COR-L47 (cell line): ENCODE data around the gene LARGE2.

Source experiments
- DNase-seq: peaks from one replicate; lab custom pipeline; 2025; lab: John Stamatoyannopoulos, UW

Gene LARGE2

DNA sequence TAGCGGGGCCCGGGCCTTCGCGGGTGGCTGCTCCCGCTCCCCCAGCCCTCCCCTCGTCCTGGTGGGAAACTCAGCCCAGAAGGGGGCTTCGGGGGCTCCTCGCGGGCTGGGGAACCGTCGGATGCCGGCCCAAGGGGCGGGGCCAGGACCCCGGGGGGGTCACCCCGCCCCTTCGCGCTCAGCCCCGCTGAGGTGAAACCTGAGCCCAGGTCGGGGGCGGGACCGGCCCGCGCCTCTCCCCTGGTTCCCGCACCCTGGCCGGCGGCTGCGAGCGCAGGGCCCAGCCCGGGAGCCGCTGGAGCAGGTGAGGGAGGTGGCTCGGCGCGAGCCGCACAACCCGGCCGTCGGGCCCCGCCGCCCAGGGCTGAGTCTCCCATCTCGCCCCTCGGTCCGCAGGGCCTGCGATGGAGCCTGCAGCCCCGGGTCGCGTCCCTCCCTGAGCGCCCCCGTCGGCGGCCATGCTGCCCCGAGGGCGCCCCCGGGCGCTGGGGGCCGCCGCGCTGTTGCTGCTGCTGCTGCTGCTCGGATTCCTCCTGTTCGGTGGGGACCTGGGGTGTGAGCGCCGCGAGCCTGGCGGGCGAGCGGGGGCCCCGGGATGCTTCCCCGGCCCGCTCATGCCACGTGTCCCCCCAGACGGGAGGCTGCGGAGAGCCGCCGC, at the start of gene LARGE2:
Gene LARGE2, plus strand, starts transcription at position 232 of the 658 bp plus-strand sequence. Its CDS starts 227 bp downstream, at position 459.
- peak; percentile 53 for DNase-seq

GRCh38 chr11:45876401-45876800, 46.1 kb upstream of the LARGE2 start:
- no peak for DNase-seq

- no peak for DNase-seq
Observed at GRCh38 chr11:45877221-45877620, 45.2 kb upstream of the LARGE2 start.

DNA sequence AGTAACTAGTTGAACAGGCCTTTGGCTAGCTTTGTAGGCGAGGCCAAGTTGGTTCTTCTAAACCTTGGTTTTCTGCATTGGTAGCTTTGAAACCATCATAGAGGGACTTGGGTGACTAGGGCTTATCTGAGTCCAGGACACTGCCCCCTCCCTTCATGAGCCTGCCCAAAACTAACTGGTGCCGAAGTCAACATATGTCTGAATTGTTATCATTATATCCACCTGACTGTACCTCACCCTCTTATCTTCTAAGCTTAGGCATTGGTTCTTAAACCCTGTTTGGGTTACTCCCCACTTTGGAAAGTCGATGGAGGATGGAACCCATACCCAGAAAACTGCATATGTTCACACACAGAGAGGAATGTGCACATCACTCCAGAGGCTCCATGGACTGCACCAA, 44.6 kb upstream of the LARGE2 start:
- DNase-seq, result no peak

GRCh38 chr11:45879803-45880686, 42.4 kb upstream of the LARGE2 start:
- DNase-seq, result no peak

GRCh38 chr11:45880772-45881570, 41.5 kb upstream of the LARGE2 start:
- peak; percentile 67 for DNase-seq

DNA sequence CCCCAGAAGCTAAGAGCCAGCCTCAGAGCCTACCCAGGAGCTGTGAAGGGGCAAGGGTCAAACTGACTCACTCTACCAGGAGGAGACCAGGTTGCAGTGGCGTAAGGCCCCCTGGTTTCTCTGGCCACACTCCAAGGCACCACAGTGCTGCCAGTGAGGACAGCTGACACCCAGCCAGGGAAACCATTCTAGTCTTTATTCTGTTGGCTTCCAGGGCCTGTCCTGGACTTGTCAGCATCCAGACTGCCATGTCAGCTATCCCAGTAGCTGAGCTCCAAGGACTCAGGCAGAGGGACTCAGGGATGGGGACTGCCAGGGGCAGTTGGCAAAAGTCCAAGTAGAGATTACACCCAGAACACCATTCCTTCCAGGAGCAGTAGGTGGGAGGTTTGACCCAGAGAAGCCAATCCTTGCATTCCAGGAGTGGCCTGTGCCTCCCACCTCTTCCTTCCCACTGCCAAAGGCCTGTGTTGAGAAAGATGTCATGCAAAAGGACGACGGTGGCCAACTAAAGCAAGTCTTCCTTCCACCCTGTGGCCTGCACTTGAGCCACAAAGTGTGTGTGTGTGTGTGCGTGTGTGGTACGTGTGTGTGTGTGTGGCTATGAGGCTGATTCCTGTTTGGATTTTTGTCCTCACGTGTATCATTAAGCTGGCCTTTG, 40.6 kb upstream of the LARGE2 start:
- peak; percentile 29 for DNase-seq

DNA sequence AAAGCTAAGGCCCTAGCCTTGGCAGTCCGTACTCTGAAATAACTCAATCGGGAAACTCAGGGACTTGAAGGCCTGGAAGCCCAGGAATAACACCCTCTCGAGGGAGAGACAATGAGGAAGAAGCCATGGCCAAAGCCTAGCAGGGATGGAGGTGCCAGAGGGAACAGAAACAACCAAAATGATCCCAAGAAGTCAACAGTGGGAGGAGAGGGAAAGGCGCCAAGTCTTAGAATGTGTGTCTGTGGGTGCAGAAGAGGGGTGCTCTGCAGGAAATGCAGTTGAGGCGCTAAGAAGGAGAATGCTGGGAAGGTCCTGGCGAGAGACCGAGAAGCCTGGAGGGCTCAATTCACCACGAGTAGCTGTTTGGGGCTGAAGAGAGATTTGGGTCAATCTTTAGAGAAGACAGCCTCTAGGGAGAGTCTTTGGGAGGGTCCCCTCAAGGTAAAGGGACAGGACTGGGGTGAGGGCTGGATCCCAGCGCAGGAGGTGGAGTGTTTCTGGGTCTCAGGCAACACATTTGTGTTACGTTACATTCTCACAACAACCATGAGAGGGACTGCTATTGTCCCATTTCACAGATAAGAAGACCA, 37.8 kb upstream of the LARGE2 start:
- DNase-seq, result no peak

DNA sequence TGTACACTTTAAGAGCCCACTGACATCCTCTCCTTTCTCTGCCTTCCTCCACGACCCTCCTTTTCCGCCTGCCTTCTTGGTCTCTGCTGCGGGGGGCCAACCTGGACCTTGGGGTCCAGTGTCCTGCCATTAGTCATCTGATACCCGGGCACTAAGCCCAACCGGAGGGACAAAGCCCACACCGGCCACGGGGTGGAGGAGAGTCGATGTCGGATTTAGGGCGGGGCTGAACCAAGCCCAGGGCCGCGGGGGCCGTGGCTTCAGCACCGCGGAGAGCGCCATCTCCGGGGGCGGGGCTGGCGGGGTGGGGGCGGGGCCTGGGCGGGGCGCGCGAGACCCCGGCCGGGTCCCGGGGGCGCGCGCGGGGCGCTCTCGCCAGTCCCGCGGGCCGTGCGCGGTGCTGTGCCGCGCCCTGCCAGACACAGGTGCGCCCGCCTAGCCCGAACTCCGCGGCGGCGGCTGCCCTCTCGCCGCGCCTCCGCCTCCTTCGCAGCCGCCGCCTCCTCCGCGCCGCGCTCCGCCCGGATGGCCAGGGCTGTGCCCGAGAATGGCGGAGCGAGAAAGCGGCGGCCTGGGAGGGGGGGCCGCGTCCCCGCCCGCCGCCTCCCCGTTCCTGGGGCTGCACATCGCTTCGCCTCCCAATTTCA, 37.1 kb upstream of the LARGE2 start, which contains the start of gene MAPK8IP1:
Gene MAPK8IP1, plus strand, starts transcription at position 378 of the 647 bp plus-strand sequence. Its CDS starts 170 bp downstream, at position 548.
- peak; percentile 67 for DNase-seq

DNA sequence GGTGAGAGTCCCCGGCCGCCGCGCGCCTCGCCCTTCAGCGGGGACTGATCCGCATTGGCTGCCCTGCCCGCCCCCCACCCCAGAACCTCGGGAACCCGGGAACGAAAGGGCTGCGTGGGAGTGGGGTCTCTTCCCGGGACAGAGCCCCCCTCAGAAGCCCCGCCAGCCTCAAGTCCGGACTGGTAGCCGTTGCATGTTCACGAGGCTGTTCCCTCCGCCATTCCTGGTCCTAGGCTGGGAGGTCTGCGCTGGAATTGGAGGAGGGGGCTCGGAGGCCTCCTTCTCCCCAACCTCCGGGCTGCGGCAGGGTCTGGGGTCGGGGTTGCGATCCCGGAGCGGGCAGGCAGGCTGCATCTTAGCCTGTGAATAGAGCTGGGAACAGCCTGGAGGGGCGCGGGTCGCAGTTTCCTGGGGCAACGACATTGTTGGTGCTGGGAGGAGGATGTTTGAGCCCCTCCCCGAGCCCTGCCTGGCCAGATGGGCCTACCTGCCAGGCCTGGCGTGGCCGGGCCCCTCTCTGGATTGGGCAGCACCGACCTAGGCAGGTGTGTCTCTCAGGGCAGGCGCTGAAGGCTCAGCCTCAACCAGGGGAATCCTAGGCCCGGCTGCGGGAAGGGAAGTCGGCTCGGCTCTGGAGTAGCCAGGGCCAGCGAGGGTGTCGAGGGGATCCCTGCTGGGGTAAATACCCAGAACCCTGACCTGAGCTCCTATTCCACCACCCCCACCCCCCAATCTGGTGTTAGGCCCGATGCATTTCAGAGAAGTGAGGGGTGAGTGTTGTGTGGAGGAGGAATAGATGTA, 36.3 kb upstream of the LARGE2 start:
- peak; percentile 22 for DNase-seq

GRCh38 chr11:45886816-45887520, 35.5 kb upstream of the LARGE2 start:
- DNase-seq, result no peak

- no peak for DNase-seq
Observed at GRCh38 chr11:45887587-45887986, 34.9 kb upstream of the LARGE2 start.

GRCh38 chr11:45889555-45889954, 32.9 kb upstream of the LARGE2 start:
- no peak for DNase-seq

DNA sequence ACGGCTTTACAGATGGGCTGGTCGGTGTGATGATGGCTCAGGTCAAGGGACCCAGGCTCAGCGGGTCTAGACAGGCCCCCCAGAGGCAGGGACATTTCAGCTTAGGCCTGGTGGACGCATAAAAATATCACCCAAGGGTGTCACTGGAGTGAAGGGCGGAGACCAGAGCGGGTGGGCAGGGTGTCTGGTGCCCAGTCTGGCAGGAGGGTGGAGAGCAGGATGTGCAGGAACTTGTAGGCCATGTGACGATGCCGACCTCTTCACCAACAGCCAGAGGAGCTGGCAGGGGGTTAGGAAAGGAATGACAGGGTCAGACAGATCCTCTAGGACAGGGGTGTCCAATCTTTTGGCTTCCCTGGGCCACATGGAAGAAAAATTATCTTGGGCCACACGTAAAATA, 32.5 kb upstream of the LARGE2 start:
- DNase-seq, result no peak

DNA sequence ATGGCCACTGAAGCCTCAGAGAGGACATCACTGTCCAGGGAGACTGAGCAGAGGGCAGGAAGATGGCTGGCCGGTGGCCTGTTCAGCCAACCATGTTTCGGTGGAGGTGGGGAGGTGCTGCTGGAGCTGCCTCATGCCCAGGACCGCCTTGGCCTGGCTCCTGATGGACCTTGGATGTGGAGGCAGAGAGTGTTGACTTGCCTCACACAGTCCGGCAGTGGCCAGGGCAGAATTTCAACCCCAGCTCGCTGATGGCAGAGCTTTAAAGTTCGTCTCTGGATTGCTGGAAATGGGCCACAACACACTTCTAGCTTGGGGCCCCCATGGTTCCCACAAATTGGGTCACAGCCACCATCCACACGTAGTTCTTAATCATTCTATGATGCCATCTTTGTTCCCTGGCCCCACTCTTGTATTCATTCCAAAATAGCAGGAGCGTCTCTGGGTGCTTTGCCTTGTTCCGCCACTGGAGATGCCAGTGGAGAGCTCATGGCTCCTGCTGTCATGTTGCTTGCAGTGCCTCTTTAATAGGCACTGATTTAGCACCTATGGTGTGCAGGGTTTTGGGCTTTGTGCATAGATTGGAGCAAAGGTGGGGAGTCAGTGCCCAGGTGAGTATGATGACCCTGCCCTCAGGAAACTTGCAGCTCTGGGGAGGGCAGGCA, 31.4 kb upstream of the LARGE2 start:
- no peak for DNase-seq

- no peak for DNase-seq
Observed at GRCh38 chr11:45892856-45893255, 29.6 kb upstream of the LARGE2 start.

- DNase-seq, result no peak
Observed at GRCh38 chr11:45894555-45895247, 27.8 kb upstream of the LARGE2 start.

DNA sequence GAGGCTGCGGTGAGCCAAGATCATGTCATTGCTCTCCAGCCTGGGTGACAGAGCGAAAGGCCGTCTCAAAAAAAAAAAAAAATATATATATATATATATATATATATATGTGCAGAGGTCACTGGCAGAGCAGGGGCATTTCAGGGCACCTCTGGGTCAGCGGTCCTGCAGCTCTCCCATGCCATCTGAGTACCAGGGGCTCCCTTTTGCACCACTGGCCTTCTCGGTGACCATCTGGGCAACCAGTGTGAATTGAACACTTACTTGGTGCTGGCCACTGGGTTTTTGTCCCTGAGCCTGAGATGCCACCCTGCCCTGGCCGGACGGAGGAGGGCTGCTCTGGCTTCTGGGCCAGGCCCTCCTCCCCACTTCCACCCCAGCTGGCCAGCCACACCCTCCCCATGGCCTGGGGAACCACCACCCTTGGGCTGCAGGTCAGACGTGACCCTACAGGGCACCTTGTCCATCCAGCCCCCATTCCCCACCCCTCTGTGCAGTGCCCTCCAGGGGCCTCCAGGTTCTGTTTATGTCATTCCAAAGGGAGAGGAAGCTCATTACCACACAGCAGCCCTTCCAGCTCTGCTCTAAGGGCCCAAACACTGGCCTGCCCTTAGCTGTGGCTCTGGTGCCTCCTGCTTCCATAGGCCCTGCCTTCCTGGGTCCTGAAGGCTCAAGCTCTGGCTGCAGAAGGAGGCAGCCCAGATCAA, 26.8 kb upstream of the LARGE2 start:
- no peak for DNase-seq
